Esophagus muscularis mucosa (tissue), 4 donors: ENCODE data around the gene CLIC5. TPM values are rescaled to one million over a fixed set of nuclear protein-coding genes. Genes with fewer than 3 reads are reported as not detected.

Source experiments
- DNase-seq: peaks from one replicate; pipeline ENCODE4 v3.0.0-alpha.2; 2017; ENCODE audit errors: extremely low spot score
- H3K27ac ChIP-seq, 4 donors: fragments of 200-600 bp; sonication (generic); replicated peaks in 1 of 4; 1 replicate in 3 of 4; 2 replicates in 1 of 4; pipeline ENCODE4 v1.5.1; 2016 to 2019; ENCODE audit warnings: mild to moderate bottlenecking in 1 of 4
- H3K27me3 ChIP-seq, 4 donors: fragments of 200-600 bp; sonication (generic); one replicate each; pipeline versions ENCODE4 v1.5.1 to v1.6.0; 2016 to 2019
- H3K36me3 ChIP-seq, 4 donors: fragments of 200-600 bp; sonication (generic); one replicate each; pipeline ENCODE4 v1.5.1; 2016 to 2019
- H3K4me1 ChIP-seq, 4 donors: fragments of 200-600 bp; sonication (generic); one replicate each; pipeline ENCODE4 v1.5.1; 2016 to 2019
- H3K4me3 ChIP-seq, 4 donors: fragments of 200-600 bp; sonication (generic); 1 replicate in 2 of 4; 2 replicates in 2 of 4; pipeline ENCODE4 v1.5.1; 2016 to 2019; ENCODE audit warnings: mild to moderate bottlenecking in 4 of 4, moderate library complexity in 1 of 4
- H3K9me3 ChIP-seq, 4 donors: fragments of 200-600 bp; sonication (generic); 1 replicate in 3 of 4; 2 replicates in 1 of 4; pipeline ENCODE4 v1.5.1; 2016 to 2019
- CTCF ChIP-seq, 3 experiments: fragments of 200-600 bp in 2 of 3; fragments of 450-650 bp in 1 of 3; sonication (generic) in 2 of 3; IDR thresholded peaks; one replicate each; pipeline ENCODE4 v1.5.1; 2017 to 2019; ENCODE audit warnings: antibody characterized with exemption in 3 of 3, mild to moderate bottlenecking in 2 of 3, moderate library complexity in 1 of 3
- EP300 ChIP-seq: sonication (generic); formaldehyde crosslinking; IDR thresholded peaks from one replicate; pipeline ENCODE4 v1.6.1; 2017; ENCODE audit warnings: antibody characterized with exemption
- POLR2A ChIP-seq: fragments of 450-650 bp; IDR thresholded peaks from one replicate; pipeline ENCODE4 v1.6.1; 2017; ENCODE audit warnings: antibody characterized with exemption, moderate library complexity, mild to moderate bottlenecking, low read depth
- POLR2AphosphoS5 ChIP-seq, 2 donors: sonication (generic); formaldehyde crosslinking; IDR thresholded peaks; one replicate each; pipeline ENCODE4 v1.6.1; 2017; ENCODE audit warnings: antibody characterized with exemption in 2 of 2
- WGBS: methylation state at CpG from one replicate; pipeline ENCODE4 v1.1.5; 2018; 5-methylcytosine and 5-hydroxymethylcytosine counted together
- intact Hi-C: fragments of 100-400 bp; cut with DNase I; formaldehyde crosslinking; loops from one replicate; pipeline ENCODE4 v1.15.1; 2023
- total RNA-seq, 4 donors: library from RNA; depleted of rRNA; stranded (reverse); fragments of >200 nt; gene quantifications; one replicate each; pipeline versions ENCODE4 v1.1.0 to v1.2.1, GENCODE V29; 2016

Gene CLIC5
- total RNA-seq, 4 donors from 2014 or later, result 5.3 to 7.2 (median 6.3) TPM

GRCh38 chr6:45952168-45952529 is 63.5 kb downstream of the CLIC5 start:
- 75% methylated on average over 7 of the region's 7 CpGs for WGBS
- no peak for DNase-seq
- TF ChIP-seq POLR2AphosphoS5 (IDR thresholded peaks at IDR 0.05), result no peak
- no peak for TF ChIP-seq POLR2A
- TF ChIP-seq CTCF (IDR thresholded peaks at IDR 0.05), result no peak
- no peak for TF ChIP-seq EP300
- no peaks in the 10 kb centered on the region for H3K27me3 ChIP-seq
- no peaks in the 10 kb centered on the region for H3K9me3 ChIP-seq
- intact Hi-C loops, result no loop called here
- H3K4me1 ChIP-seq, result peaks cover 0 to 41% (median 12%) of the 10 kb centered on the region in 4 donors
- no peak overlapping the region for H3K4me3 ChIP-seq
- peaks cover 0 to 52% (median 0%) of the 10 kb centered on the region in 4 donors for H3K36me3 ChIP-seq
- H3K27ac ChIP-seq, result no peak overlapping the region

- TF ChIP-seq POLR2AphosphoS5 (IDR thresholded peaks at IDR 0.05), result no peak
- no peak for TF ChIP-seq EP300
- no peak for TF ChIP-seq CTCF (IDR thresholded peaks at IDR 0.05)
- TF ChIP-seq POLR2A, result no peak
- peaks cover 0 to 58% (median 0%) of the 10 kb centered on the region in 4 donors for H3K36me3 ChIP-seq
- WGBS, result 57% methylated on average over 11 of the region's 11 CpGs
- H3K27ac ChIP-seq, result no peak overlapping the region
- peaks cover 0 to 41% (median 12%) of the 10 kb centered on the region in 4 donors for H3K4me1 ChIP-seq
- intact Hi-C loops, result no loop called here
- DNase-seq, result no peak
- H3K27me3 ChIP-seq, result no peaks in the 10 kb centered on the region
- no peak overlapping the region for H3K4me3 ChIP-seq
- H3K9me3 ChIP-seq, result no peaks in the 10 kb centered on the region
Measured at GRCh38 chr6:45951321-45952167, 64.1 kb downstream of the CLIC5 start.

GRCh38 chr6:45949256-45949655 is 66.4 kb downstream of the CLIC5 start:
- Histone ChIP-seq H3K27me3 (no peaks in the 10 kb centered on the region), H3K9me3 (no peaks in the 10 kb centered on the region)
- WGBS, result 80% methylated on average over 2 of the region's 7 CpGs

GRCh38 chr6:45947807-45948206 is 67.9 kb downstream of the CLIC5 start:
- DNase-seq, result no peak
- intact Hi-C loops, result no loop called here
- Histone ChIP-seq H3K9me3 (no peaks in the 10 kb centered on the region), H3K4me3 (no peak overlapping the region), H3K36me3 (peaks cover 0 to 42% (median 0%) of the 10 kb centered on the region in 4 donors), H3K27ac (no peak overlapping the region), H3K4me1 (peaks cover 0 to 45% (median 15%) of the 10 kb centered on the region in 4 donors), H3K27me3 (no peaks in the 10 kb centered on the region)
- TF ChIP-seq EP300, result no peak
- TF ChIP-seq POLR2AphosphoS5 (IDR thresholded peaks at IDR 0.05), result no peak
- no peak for TF ChIP-seq POLR2A
- no peak for TF ChIP-seq CTCF (IDR thresholded peaks at IDR 0.05)

More at GRCh38 chr6:45949256-45949655, 66.4 kb downstream of the CLIC5 start:
- intact Hi-C loops, result no loop called here
- Histone ChIP-seq H3K4me1 (peaks cover 0 to 34% (median 15%) of the 10 kb centered on the region in 4 donors), H3K27ac (no peak overlapping the region), H3K4me3 (no peak overlapping the region), H3K36me3 (peaks cover 0 to 57% (median 0%) of the 10 kb centered on the region in 4 donors)
- no peak for TF ChIP-seq EP300
- no peak for TF ChIP-seq CTCF (IDR thresholded peaks at IDR 0.05)
- no peak for TF ChIP-seq POLR2A
- TF ChIP-seq POLR2AphosphoS5 (IDR thresholded peaks at IDR 0.05), result no peak
- no peak for DNase-seq
